Neutrophil (primary cell): ENCODE measurements around the gene ZBTB18.

ENCODE experiments used
- H3K27ac ChIP-seq: fragments of 200-600 bp; sonication (generic); 2 replicates; pipeline ENCODE4 v1.5.1; 2016; ENCODE audit warnings: mild to moderate bottlenecking, moderate library complexity
- H3K27me3 ChIP-seq: fragments of 200-600 bp; sonication (generic); 2 replicates; pipeline ENCODE4 v1.6.0; 2016; ENCODE audit warnings: mild to moderate bottlenecking
- H3K36me3 ChIP-seq: fragments of 200-600 bp; sonication (generic); 2 replicates; pipeline ENCODE4 v1.5.1; 2017
- H3K4me1 ChIP-seq, 2 experiments: fragments of 200-600 bp in 1 of 2; sonication (generic) in 1 of 2; 1 replicate in 1 of 2; 2 replicates in 1 of 2; pipeline versions ENCODE4 v1.5.1 to v1.6.1; 2013 to 2016; ENCODE audit warnings: low read depth in 1 of 2, low read length in 1 of 2, mild to moderate bottlenecking in 1 of 2, moderate library complexity in 1 of 2; ENCODE audit not compliant: control insufficient read depth in 1 of 2, insufficient read depth in 1 of 2
- H3K4me3 ChIP-seq, 2 experiments: fragments of 200-600 bp in 1 of 2; sonication (generic) in 1 of 2; 1 replicate in 1 of 2; 2 replicates in 1 of 2; pipeline ENCODE4 v1.5.1; 2013 to 2016; ENCODE audit warnings: low read depth in 1 of 2, low read length in 1 of 2, mild to moderate bottlenecking in 1 of 2, moderate library complexity in 1 of 2
- H3K9me3 ChIP-seq: fragments of 200-600 bp; sonication (generic); 2 replicates; pipeline ENCODE4 v1.5.1; 2016
- TF ChIP-seq, protein P1 (sequence below): fragments of 200-600 bp; sonication (generic); IDR thresholded peaks from 2 replicates; pipeline ENCODE4 v1.5.1; 2016; ENCODE audit warnings: antibody characterized with exemption

The ZBTB18 gene

DNA sequence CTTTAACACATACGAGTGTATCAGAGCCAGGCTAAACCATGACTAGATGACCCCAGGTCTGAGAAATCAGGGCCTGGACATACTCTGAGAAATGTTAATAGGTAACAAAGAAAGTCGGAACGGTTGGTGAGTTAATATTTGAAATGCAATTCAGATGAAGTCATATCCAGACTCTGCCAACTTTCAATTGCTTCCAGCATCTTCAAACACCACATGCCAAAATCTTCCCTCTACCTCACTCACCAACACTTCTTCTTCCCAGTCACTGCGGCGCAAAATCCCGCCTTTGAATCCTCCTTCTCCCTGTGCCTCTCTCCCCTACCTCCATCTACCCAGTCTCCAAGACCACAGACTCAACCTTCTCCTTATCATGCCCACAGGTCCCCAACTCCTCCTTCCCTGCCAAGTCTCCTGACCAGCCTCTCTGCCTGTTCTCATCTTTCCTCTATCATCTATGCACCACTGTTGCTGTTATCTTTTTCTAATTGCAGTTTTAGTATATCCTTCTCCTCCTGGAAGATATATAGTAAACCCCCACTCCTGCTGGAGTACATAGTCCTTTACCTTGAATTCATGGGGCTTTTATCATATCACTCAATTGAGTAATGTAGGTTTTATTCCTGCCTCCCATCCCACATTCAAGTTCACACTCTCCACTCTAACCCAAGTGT lies 41.3 kb downstream of the ZBTB18 start:
- TF ChIP-seq, protein P1, sequence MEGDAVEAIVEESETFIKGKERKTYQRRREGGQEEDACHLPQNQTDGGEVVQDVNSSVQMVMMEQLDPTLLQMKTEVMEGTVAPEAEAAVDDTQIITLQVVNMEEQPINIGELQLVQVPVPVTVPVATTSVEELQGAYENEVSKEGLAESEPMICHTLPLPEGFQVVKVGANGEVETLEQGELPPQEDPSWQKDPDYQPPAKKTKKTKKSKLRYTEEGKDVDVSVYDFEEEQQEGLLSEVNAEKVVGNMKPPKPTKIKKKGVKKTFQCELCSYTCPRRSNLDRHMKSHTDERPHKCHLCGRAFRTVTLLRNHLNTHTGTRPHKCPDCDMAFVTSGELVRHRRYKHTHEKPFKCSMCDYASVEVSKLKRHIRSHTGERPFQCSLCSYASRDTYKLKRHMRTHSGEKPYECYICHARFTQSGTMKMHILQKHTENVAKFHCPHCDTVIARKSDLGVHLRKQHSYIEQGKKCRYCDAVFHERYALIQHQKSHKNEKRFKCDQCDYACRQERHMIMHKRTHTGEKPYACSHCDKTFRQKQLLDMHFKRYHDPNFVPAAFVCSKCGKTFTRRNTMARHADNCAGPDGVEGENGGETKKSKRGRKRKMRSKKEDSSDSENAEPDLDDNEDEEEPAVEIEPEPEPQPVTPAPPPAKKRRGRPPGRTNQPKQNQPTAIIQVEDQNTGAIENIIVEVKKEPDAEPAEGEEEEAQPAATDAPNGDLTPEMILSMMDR: no peak
- Histone ChIP-seq H3K27ac (no peak overlapping the region), H3K36me3 (no peaks in the 10 kb centered on the region), H3K9me3 (no peaks in the 10 kb centered on the region), H3K4me3 (no peak overlapping the region), H3K27me3 (no peaks in the 10 kb centered on the region), H3K4me1 (no peaks in the 10 kb centered on the region)

DNA sequence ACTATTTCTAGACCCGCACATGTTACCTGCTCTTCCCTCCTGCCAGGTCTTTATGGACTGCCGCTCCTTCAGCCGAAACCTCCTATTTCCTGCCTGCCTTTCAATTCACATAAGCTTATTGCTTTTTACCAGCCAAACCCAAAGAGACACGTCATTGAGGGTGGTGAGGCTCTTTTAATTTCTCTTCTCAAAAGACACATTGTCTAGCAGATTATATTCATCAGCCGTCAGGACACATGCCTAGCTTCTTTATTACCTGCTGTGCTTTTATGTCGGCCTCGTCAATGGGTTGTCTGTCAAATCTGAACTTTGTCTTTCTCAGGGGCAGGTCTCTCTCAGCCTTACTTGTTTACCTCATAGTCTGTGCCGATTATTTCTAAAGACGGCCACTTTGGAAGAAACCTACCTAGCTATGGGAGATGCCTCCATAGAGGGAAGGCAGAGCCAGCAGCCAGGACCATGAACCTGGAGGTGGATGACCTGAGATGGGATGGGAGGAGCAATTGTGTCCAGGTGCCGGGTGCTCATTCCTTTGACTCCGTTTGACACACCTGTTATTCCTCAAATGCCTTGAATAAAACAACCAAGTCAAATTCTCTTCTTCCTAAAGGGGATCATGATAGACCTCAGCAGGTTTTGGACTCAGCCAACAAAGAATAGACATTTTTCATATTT lies 42.0 kb downstream of the ZBTB18 start:
- Histone ChIP-seq H3K4me3 (no peak overlapping the region), H3K27ac (no peak overlapping the region), H3K9me3 (no peaks in the 10 kb centered on the region), H3K4me1 (no peaks in the 10 kb centered on the region), H3K27me3 (no peaks in the 10 kb centered on the region), H3K36me3 (no peaks in the 10 kb centered on the region)
- TF ChIP-seq, protein P1: no peak

DNA sequence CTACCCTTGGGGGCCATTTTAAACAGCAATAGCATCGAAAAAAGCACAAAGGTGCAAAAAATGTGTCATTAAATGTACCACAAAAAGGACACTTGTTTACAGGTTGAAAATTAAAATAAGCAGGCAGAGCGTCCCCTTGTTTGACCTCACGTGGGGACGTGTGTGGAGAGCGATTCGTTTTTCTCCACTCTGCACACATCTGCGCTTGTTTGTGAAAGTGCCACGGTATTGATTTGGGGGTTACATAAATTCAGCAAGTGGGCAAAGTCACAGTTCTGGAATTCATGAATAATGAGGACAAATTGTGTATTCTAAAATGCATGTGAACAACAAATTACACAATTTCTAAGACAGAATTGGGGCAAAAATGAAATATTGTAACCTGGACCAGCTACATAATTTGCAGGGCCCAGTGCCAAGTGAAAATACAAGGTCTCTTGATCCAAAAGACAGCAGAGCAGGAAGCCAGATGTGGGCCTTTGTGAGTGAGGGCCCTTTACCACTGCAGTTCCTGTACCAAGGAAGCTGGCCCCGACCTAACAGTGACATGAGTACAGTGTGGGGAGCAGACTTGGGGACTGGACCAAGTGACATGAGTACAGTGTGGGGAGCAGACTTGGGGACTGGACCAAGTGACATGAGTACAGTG lies 43.9 kb downstream of the ZBTB18 start:
- TF ChIP-seq, protein P1: no peak
- Histone ChIP-seq H3K27ac (no peak overlapping the region), H3K9me3 (no peaks in the 10 kb centered on the region), H3K36me3 (no peaks in the 10 kb centered on the region), H3K4me3 (no peak overlapping the region), H3K4me1 (no peaks in the 10 kb centered on the region), H3K27me3 (peaks cover 18% of the 10 kb centered on the region)

DNA sequence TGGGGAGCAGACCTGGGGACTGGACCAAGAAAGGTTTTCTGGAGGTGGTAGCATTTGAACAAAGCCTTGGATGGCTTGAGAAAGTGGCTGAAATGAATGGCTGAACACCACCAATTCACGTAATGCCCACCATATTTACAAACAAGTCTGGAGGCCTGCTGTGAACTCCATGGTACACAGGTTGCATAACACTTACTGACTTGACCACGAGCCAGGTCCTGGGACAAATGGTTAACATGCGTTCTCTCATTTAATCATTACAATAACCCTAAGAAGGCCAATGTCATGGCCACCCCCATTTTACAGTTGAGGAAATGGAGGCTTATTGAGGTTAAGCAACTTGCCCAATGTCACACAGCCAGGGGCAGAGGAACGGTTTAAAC lies 44.4 kb downstream of the ZBTB18 start:
- TF ChIP-seq, protein P1: no peak
- H3K27ac ChIP-seq: no peak overlapping the region
- H3K27me3 ChIP-seq: peaks cover 23% of the 10 kb centered on the region
- no peaks in the 10 kb centered on the region for H3K36me3 ChIP-seq
- no peaks in the 10 kb centered on the region for H3K4me1 ChIP-seq
- no peaks in the 10 kb centered on the region for H3K9me3 ChIP-seq
- no peak overlapping the region for H3K4me3 ChIP-seq

DNA sequence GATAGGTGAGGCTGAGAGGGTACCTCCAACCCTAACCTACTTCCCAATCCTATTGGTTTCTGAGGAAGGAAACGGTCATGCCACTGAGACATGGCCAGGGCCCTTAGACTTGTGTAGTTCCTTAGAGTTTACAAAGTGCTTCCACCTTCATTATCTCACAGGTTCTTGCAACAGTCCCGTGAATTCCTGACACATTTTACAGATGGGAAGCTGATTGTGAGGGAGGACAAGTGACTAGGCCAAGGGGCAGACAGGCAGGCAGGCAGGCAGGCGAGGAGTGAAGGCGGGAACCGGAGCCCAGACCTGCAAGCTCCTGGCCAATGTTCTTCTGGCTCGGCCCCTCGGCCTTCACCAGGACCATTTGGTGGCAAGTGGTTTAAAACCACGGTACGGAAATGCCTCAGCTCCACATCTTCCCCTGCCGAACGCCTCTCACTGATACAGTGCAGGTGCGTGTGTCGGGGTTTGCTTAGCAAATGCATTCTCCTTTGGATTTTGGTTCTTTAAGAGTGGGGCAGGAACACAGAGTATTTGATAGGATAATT lies 45.1 kb downstream of the ZBTB18 start:
- no peak overlapping the region for H3K4me3 ChIP-seq
- H3K27me3 ChIP-seq: peaks cover 30% of the 10 kb centered on the region
- no peaks in the 10 kb centered on the region for H3K36me3 ChIP-seq
- H3K4me1 ChIP-seq: no peaks in the 10 kb centered on the region
- H3K27ac ChIP-seq: no peak overlapping the region
- H3K9me3 ChIP-seq: no peaks in the 10 kb centered on the region
- TF ChIP-seq, protein P1: no peak
